HCT116 (cell line): ENCODE results near the gene AACS. TPM values are rescaled to one million over a fixed set of nuclear protein-coding genes. Genes with fewer than 3 reads are reported as not detected.

Experiments
- ATAC-seq: fragments of 200-7000 bp; cut with Tn5 transposase; 2 replicates; pipeline ENCODE4 v1.9.1; 2020; ENCODE audit warnings: mild to moderate bottlenecking, moderate library complexity
- BruUV-seq: library from RNA; stranded (reverse); fragments of 400-500 nt; replicated peaks from 2 replicates; lab custom pipeline; 2021; lab: Mats Ljungman, UMichigan
- CTCF ChIA-PET: fragments of 300-600 bp; sonication (Branson Sonifier 250); formaldehyde crosslinking; loops from one replicate; lab custom pipeline; 2021; ENCODE audit warnings: antibody characterized with exemption; lab: Charles Lee
- POLR2A ChIA-PET: fragments of 300-600, 350-600 bp; sonication (Branson Sonifier 250); formaldehyde crosslinking; loops from one replicate; lab custom pipeline; 2021; ENCODE audit warnings: antibody characterized with exemption; lab: Charles Lee
- RAD21 ChIA-PET, 2 experiments: fragments of 300-600 bp; sonication (Branson Sonifier 250); formaldehyde crosslinking; loops; one replicate each; lab custom pipeline; 2023; ENCODE audit warnings: low total read pairs in 2 of 2; ENCODE audit not compliant: uncharacterized antibody in 2 of 2, unreplicated experiment in 2 of 2, low non-redundant PET in 1 of 2; lab: Charles Lee
- DNase-seq: peaks from one replicate; pipeline ENCODE4 v3.0.0-alpha.2; 2010; ENCODE audit warnings: low read depth, low spot score
- H2AFZ ChIP-seq: fragments of 200-600 bp; shearing (Covaris generic), sonication (generic); 2 replicates; pipeline ENCODE4 v1.6.1; 2017; ENCODE audit warnings: low read depth, mixed run types, mixed read lengths, antibody characterized with exemption, low read length; ENCODE audit not compliant: poor library complexity, severe bottlenecking
- H3K27ac ChIP-seq: 2 replicates; pipeline ENCODE4 v1.5.1; 2012; ENCODE audit warnings: low read depth, low read length
- H3K27me3 ChIP-seq: fragments of 200-600 bp; sonication (generic); 2 replicates; pipeline ENCODE4 v1.6.1; 2016; ENCODE audit warnings: mixed run types, low read length, mixed read lengths; ENCODE audit not compliant: insufficient read depth
- H3K36me3 ChIP-seq, 2 experiments: fragments of 200-500 bp in 1 of 2; fragments of 200-600 bp in 1 of 2; sonication (Bioruptor generic) in 1 of 2; sonication (generic) in 1 of 2; 2 replicates each; pipeline versions ENCODE4 v1.5.1 to v1.6.1; 2014 to 2016; ENCODE audit warnings: low read length in 2 of 2, inconsistent platforms in 1 of 2, mixed read lengths in 1 of 2, mixed run types in 1 of 2; ENCODE audit not compliant: insufficient read depth in 2 of 2, control insufficient read depth in 1 of 2
- H3K4me1 ChIP-seq, 2 experiments: fragments of 200-600 bp in 1 of 2; sonication (generic) in 1 of 2; 2 replicates each; pipeline versions ENCODE4 v1.5.1 to v1.6.1; 2012 to 2017; ENCODE audit warnings: low read length in 2 of 2, inconsistent platforms in 1 of 2, mild to moderate bottlenecking in 1 of 2, mixed read lengths in 1 of 2, mixed run types in 1 of 2, moderate library complexity in 1 of 2; ENCODE audit not compliant: insufficient read depth in 2 of 2, control insufficient read depth in 1 of 2
- H3K4me2 ChIP-seq: fragments of 200-600 bp; sonication (generic); 2 replicates; pipeline ENCODE4 v1.6.1; 2017; ENCODE audit warnings: mixed run types, low read length, mixed read lengths
- H3K4me3 ChIP-seq, 2 experiments: fragments of 200-600 bp in 1 of 2; sonication (generic) in 1 of 2; replicated peaks in 1 of 2; 2 replicates each; pipeline ENCODE4 v1.5.1; 2011 to 2016; ENCODE audit warnings: low read length in 2 of 2, control low read depth in 1 of 2, low read depth in 1 of 2, mild to moderate bottlenecking in 1 of 2, mixed read lengths in 1 of 2, mixed run types in 1 of 2
- H3K79me2 ChIP-seq: fragments of 200-600 bp; sonication (generic); 2 replicates; pipeline ENCODE4 v1.6.1; 2017; ENCODE audit warnings: mild to moderate bottlenecking, mixed run types, low read length, moderate library complexity, mixed read lengths; ENCODE audit not compliant: insufficient read depth
- H3K9ac ChIP-seq: fragments of 200-600 bp; sonication (generic); 2 replicates; pipeline ENCODE4 v1.6.1; 2016; ENCODE audit warnings: low read length, mixed read lengths
- H3K9me2 ChIP-seq: fragments of 200-600 bp; sonication (generic), shearing (Covaris generic); 2 replicates; pipeline ENCODE4 v1.6.1; 2017; ENCODE audit warnings: mixed run types, mild to moderate bottlenecking, moderate library complexity; ENCODE audit not compliant: insufficient read depth
- H3K9me3 ChIP-seq, 2 experiments: fragments of 200-500 bp in 1 of 2; fragments of 200-600 bp in 1 of 2; sonication (Bioruptor generic) in 1 of 2; sonication (generic) in 1 of 2; 2 replicates each; pipeline ENCODE4 v1.6.1; 2014 to 2017; ENCODE audit warnings: low read length in 2 of 2, mixed read lengths in 2 of 2, inconsistent platforms in 1 of 2, low read depth in 1 of 2, mild to moderate bottlenecking in 1 of 2, mixed run types in 1 of 2, moderate library complexity in 1 of 2; ENCODE audit not compliant: control insufficient read depth in 1 of 2, insufficient read depth in 1 of 2
- H4K20me1 ChIP-seq: fragments of 200-600 bp; sonication (generic), shearing (Covaris generic); 2 replicates; pipeline ENCODE4 v1.6.1; 2017; ENCODE audit warnings: mixed run types, mild to moderate bottlenecking, moderate library complexity; ENCODE audit not compliant: insufficient read depth
- ATF3 ChIP-seq: IDR thresholded peaks from 2 replicates; pipeline ENCODE4 v1.6.1; 2012
- CBX3 ChIP-seq: IDR thresholded peaks from 2 replicates; pipeline ENCODE4 v1.6.1; 2012; ENCODE audit warnings: low read depth
- CEBPB ChIP-seq: IDR thresholded peaks from 2 replicates; pipeline ENCODE4 v1.6.1; 2012; ENCODE audit warnings: low read depth
- CTCF ChIP-seq, 3 experiments: fragments of 200-600 bp in 1 of 3; sonication (generic) in 1 of 3; IDR thresholded peaks in 2 of 3; conservative IDR thresholded peaks in 1 of 3; 2 replicates each; pipeline ENCODE4 v1.5.1; 2012 to 2017; ENCODE audit warnings: low read depth in 2 of 3, low read length in 2 of 3, antibody characterized with exemption in 1 of 3, borderline replicate concordance in 1 of 3, control low read depth in 1 of 3, mild to moderate bottlenecking in 1 of 3, mixed read lengths in 1 of 3, mixed run types in 1 of 3, moderate library complexity in 1 of 3; ENCODE audit not compliant: insufficient read depth in 1 of 3
- ELF1 ChIP-seq: IDR thresholded peaks from 2 replicates; pipeline ENCODE4 v1.6.1; 2012; ENCODE audit warnings: low read depth, borderline replicate concordance
- EZH2 ChIP-seq: fragments of 200-600 bp; sonication (generic); IDR thresholded peaks from 2 replicates; pipeline ENCODE4 v1.6.1; 2017; ENCODE audit warnings: antibody characterized with exemption, mixed run types
- EZH2phosphoT487 ChIP-seq: fragments of 200-600 bp; IDR thresholded peaks from 2 replicates; pipeline ENCODE4 v1.6.1; 2018; ENCODE audit warnings: antibody characterized with exemption, borderline replicate concordance
- MAX ChIP-seq: IDR thresholded peaks from 2 replicates; pipeline ENCODE4 v1.6.1; 2012
- POLR2AphosphoS5 ChIP-seq: IDR thresholded peaks from 2 replicates; pipeline ENCODE4 v1.6.1; 2011; ENCODE audit warnings: mild to moderate bottlenecking, low read depth, low read length, moderate library complexity
- RAD21 ChIP-seq: IDR thresholded peaks from 2 replicates; pipeline ENCODE4 v1.6.1; 2012; ENCODE audit warnings: low read depth, mild to moderate bottlenecking
- REST ChIP-seq: IDR thresholded peaks from 2 replicates; pipeline ENCODE4 v1.6.1; 2012; ENCODE audit warnings: low read depth
- SRF ChIP-seq: IDR thresholded peaks from 2 replicates; pipeline ENCODE4 v1.6.1; 2012; ENCODE audit warnings: low read depth
- TCF7L2 ChIP-seq: IDR thresholded peaks from 2 replicates; pipeline ENCODE4 v1.7.0; 2011; ENCODE audit warnings: borderline replicate concordance, inconsistent platforms; ENCODE audit not compliant: insufficient read depth, insufficient read length; ENCODE audit errors: extremely low read depth
- YY1 ChIP-seq: IDR thresholded peaks from 2 replicates; pipeline ENCODE4 v1.6.1; 2011; ENCODE audit warnings: low read length, low read depth, moderate library complexity, mild to moderate bottlenecking; ENCODE audit not compliant: insufficient replicate concordance; ENCODE audit errors: extremely low read depth
- ZBTB33 ChIP-seq: IDR thresholded peaks from 2 replicates; pipeline ENCODE4 v1.6.1; 2011; ENCODE audit warnings: mild to moderate bottlenecking, low read length, moderate library complexity; ENCODE audit not compliant: insufficient replicate concordance; ENCODE audit errors: extremely low read depth
- ZFX ChIP-seq: fragments of 450-650 bp; IDR thresholded peaks from 2 replicates; pipeline ENCODE4 v1.6.1; 2017
- ZNF274 ChIP-seq: fragments of 200-500 bp; sonication (Bioruptor generic); IDR thresholded peaks from 2 replicates; pipeline ENCODE4 v1.6.1; 2014; ENCODE audit warnings: mild to moderate bottlenecking, low read depth, low read length, inconsistent platforms
- intact Hi-C: fragments of 100-400 bp; cut with micrococcal nuclease; formaldehyde crosslinking; loops from 2 replicates; pipeline ENCODE4 v1.10.0; 2022
- total RNA-seq: library from RNA; stranded (reverse); gene quantifications from one replicate; pipeline ENCODE4 v1.2.1, GENCODE V29; 2021; ENCODE audit not compliant: unreplicated experiment

The AACS gene
- total RNA-seq, 1 experiment from 2014 or later, result 16.0 TPM

GRCh38 chr12:125133616-125134015, 68.4 kb downstream of the AACS start:
- Histone ChIP-seq H3K4me3 (no peak overlapping the region), H3K9ac (no peak overlapping the region), H3K79me2 (no peaks in the 10 kb centered on the region), H2AFZ (no peak overlapping the region), H3K9me3 (no peaks in the 10 kb centered on the region), H3K27me3 (no peaks in the 10 kb centered on the region), H3K27ac (no peak overlapping the region), H3K4me1 (no peaks in the 10 kb centered on the region), H4K20me1 (no peaks in the 10 kb centered on the region), H3K36me3 (peaks cover 0 to 5% of the 10 kb centered on the region in 2 experiments; a peak in 2 of 4 replicates), H3K4me2 (no peak overlapping the region), H3K9me2 (no peaks in the 10 kb centered on the region)
- TF ChIP-seq ZFX (no peak), EZH2phosphoT487 (no peak), MAX (no peak), ATF3 (no peak), CTCF (IDR thresholded peaks at IDR 0.05 in 2 of 3, conservative IDR thresholded peaks at IDR 0.05 in 1 of 3; ENCODE audit: borderline replicate concordance in 1 of 3, insufficient read depth in 1 of 3, low read depth in 2 of 3, low read length in 2 of 3) (no peak), ZNF274 (no peak), CEBPB (no peak), REST (no peak), EZH2 (no peak), YY1 (no peak), ELF1 (no peak), SRF (no peak), ZBTB33 (no peak), TCF7L2 (no peak), CBX3 (no peak), POLR2AphosphoS5 (no peak), RAD21 (no peak)
- POLR2A ChIA-PET, result no interaction called here
- no peak for ATAC-seq
- no peak for DNase-seq
- RAD21 ChIA-PET, result no interaction called here
- intact Hi-C loops, result no loop called here
- CTCF ChIA-PET, result no interaction called here
- BruUV-seq, result no TSS peak
